ENCODE measurements around the gene SDS.

Gene SDS

DNA sequence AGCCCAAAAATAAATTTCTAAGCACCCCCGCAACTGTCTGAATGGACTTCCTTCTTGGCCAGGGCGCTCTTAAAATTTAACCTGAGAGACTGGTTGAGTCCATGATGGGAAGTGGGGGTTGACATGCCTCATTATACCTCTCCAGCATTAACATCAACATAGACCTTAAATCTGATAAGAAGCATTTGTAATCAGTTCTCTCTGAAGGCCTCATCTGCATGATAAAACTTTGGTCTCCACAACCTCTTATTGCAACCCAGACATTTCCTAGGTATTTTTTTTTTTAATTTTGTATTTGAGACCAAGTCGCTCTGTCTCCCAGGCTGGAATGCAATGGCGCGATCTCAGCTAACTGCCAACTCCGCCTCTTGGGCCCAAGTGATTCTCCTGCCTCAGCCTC lies 58.4 kb downstream of the SDS start:
- DNase-seq, result no peak
